SU-DHL-6 (cell line): ENCODE results near the gene PTS.

Experiments used
- H2AFZ ChIP-seq: fragments of 200-600 bp; sonication (generic); 2 replicates; pipeline ENCODE4 v1.6.1; 2014; ENCODE audit warnings: low read depth, mild to moderate bottlenecking, moderate library complexity, mixed read lengths, antibody characterized with exemption, low read length; ENCODE audit not compliant: severe bottlenecking
- H3F3A ChIP-seq: fragments of 200-600 bp; shearing (Covaris generic); 2 replicates; pipeline ENCODE4 v1.6.0; 2016; ENCODE audit warnings: antibody characterized with exemption, mild to moderate bottlenecking; ENCODE audit not compliant: insufficient read depth
- H3K27ac ChIP-seq: fragments of 200-600 bp; sonication (generic); 2 replicates; pipeline ENCODE4 v1.5.1; 2016; ENCODE audit warnings: low read depth, mild to moderate bottlenecking, low read length, moderate library complexity, mixed read lengths
- H3K27me3 ChIP-seq: fragments of 200-600 bp; sonication (generic), shearing (Covaris generic); 2 replicates; pipeline ENCODE4 v1.6.0; 2014; ENCODE audit warnings: mild to moderate bottlenecking, low read length
- H3K36me3 ChIP-seq: fragments of 200-600 bp; sonication (generic); 2 replicates; pipeline ENCODE4 v1.6.1; 2014; ENCODE audit warnings: mild to moderate bottlenecking, low read length, mixed read lengths
- H3K4me2 ChIP-seq: fragments of 300-600, 200-600 bp; shearing (Covaris generic), sonication (generic); 2 replicates; pipeline ENCODE4 v1.6.0; 2014; ENCODE audit warnings: low read length, low read depth, mild to moderate bottlenecking; ENCODE audit not compliant: poor library complexity, severe bottlenecking
- H3K4me3 ChIP-seq: fragments of 200-600 bp; sonication (generic); 2 replicates; pipeline ENCODE4 v1.5.1; 2014; ENCODE audit warnings: antibody characterized with exemption, low read length, mild to moderate bottlenecking, mixed read lengths; ENCODE audit not compliant: insufficient read depth, poor library complexity, severe bottlenecking
- H3K79me2 ChIP-seq: fragments of 200-600 bp; sonication (generic); 2 replicates; pipeline ENCODE4 v1.6.1; 2014; ENCODE audit warnings: mild to moderate bottlenecking, low read length, moderate library complexity; ENCODE audit not compliant: insufficient read depth
- H3K9ac ChIP-seq: fragments of 200-600 bp; sonication (generic); 2 replicates; pipeline ENCODE4 v1.7.0; 2014; ENCODE audit warnings: mild to moderate bottlenecking, low read length
- H3K9me2 ChIP-seq: fragments of 200-600 bp; sonication (generic); replicated peaks from 2 replicates; pipeline ENCODE4 v1.6.1; 2014; ENCODE audit warnings: low read length; ENCODE audit not compliant: insufficient read depth
- H3K9me3 ChIP-seq: fragments of 200-600 bp; sonication (generic); 2 replicates; pipeline ENCODE4 v1.6.1; 2014; ENCODE audit warnings: low read length, mixed read lengths; ENCODE audit not compliant: insufficient read depth
- H4K20me1 ChIP-seq: fragments of 200-600 bp; sonication (generic); 2 replicates; pipeline ENCODE4 v1.6.1; 2014; ENCODE audit warnings: low read depth, mild to moderate bottlenecking, antibody characterized with exemption, low read length, moderate library complexity, mixed read lengths
- CTCF ChIP-seq: fragments of 200-600 bp; sonication (generic); IDR thresholded peaks from one replicate; pipeline ENCODE4 v1.5.1; 2017; ENCODE audit warnings: antibody characterized with exemption, mild to moderate bottlenecking, low read length, moderate library complexity; ENCODE audit not compliant: insufficient read depth, poor library complexity, severe bottlenecking
- EZH2phosphoT487 ChIP-seq: fragments of 200-600 bp; sonication (generic), shearing (Covaris generic); conservative IDR thresholded peaks from 2 replicates; pipeline ENCODE4 v1.6.1; 2018; ENCODE audit warnings: mild to moderate bottlenecking, antibody characterized with exemption, low read length, moderate library complexity, mixed read lengths

PTS gene

DNA sequence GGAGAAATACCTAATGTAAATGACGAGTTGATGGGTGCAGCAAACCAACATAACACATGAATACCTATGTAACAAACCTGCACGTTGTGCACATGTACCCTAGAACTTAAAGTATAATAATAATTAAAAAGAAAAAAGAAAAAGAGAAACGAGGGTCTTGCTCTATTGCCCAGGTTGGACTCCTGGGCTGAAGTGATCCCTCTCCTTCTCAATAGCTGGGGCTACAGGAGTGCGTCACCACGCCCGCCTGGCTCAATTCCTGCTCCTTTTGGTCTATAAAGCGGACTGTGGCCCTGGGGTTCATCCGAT lies 521 bp upstream of the PTS start:
- peaks cover 6% of the 10 kb centered on the region; the same call in 1 of the 2 replicates for H3K36me3 ChIP-seq
- TF ChIP-seq EZH2phosphoT487 = no peak
- TF ChIP-seq CTCF = no peak
- H3F3A ChIP-seq = no peaks in the 10 kb centered on the region
- H3K9me3 ChIP-seq = no peaks in the 10 kb centered on the region
- no peaks in the 10 kb centered on the region for H3K27me3 ChIP-seq
- H3K79me2 ChIP-seq = peaks cover 25% of the 10 kb centered on the region
- H3K4me3 ChIP-seq = peak overlapping the region; percentile 94
- H3K27ac ChIP-seq = peak overlapping the region; percentile 78
- peak overlapping the region; percentile 89 for H3K9ac ChIP-seq
- no peaks in the 10 kb centered on the region for H3K9me2 ChIP-seq
- H2AFZ ChIP-seq = peak overlapping the region; percentile 85
- H4K20me1 ChIP-seq = no peaks in the 10 kb centered on the region
- peak overlapping the region; percentile 100 for H3K4me2 ChIP-seq

DNA sequence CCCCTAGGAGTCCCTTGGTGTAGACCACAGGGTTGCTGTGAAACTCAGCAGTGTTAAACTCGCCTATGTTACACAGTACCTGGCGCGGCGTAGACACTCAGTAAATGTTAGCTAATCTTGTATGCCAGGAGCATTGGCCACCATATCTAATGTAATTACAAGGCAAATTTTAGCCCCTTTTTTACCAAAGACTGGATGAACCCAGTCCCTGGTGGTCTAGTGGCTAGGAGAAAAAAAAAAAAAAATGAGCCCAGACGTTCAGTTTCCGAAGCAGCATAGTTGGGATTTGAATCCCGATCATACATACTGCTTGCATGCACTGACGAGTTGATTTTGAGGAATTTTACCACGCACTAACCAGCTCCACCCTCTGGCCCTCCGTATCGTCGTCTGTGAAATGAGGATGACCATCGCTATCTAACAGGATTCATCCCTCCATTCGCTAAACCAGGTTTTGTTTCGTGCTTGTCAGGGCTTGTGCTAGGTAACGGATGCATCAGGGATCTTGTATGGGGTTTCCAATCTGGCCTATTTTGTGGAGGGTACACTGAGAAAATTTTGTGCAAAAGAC lies 688 bp downstream of the PTS start:
- Histone ChIP-seq H3K4me2 (peak overlapping the region; percentile 100), H3K4me3 (peak overlapping the region; percentile 94), H2AFZ (peak overlapping the region; percentile 85), H3F3A (no peaks in the 10 kb centered on the region), H4K20me1 (no peaks in the 10 kb centered on the region), H3K27me3 (no peaks in the 10 kb centered on the region), H3K27ac (peak overlapping the region; percentile 78), H3K9ac (peak overlapping the region; percentile 89), H3K9me2 (no peaks in the 10 kb centered on the region), H3K79me2 (peaks cover 25% of the 10 kb centered on the region), H3K9me3 (no peaks in the 10 kb centered on the region), H3K36me3 (peaks cover 6% of the 10 kb centered on the region; the same call in 1 of the 2 replicates)
- TF ChIP-seq EZH2phosphoT487 (no peak), CTCF (no peak)

DNA sequence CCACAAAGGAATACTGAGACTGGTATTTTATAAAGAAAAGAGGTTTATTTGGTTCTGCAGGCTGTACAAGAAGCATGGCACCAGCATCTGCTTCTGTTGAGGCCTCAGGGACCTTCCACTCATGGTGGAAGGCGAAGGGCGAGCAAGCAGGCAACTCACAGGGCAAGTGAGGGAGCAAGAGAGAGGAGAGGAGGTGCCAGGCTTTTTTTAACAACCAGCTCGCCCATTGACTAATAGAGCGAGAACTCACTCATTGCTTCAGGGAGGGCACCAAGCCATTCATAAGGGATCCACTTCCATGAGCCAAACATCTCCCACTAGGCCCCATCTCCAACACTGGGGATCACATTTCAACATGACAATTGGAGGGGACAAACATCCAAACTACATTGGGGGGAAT lies 1.2 kb downstream of the PTS start:
- Histone ChIP-seq H3K9me3 (no peaks in the 10 kb centered on the region), H3K4me2 (peak overlapping the region; percentile 100), H3K36me3 (peaks cover 6% of the 10 kb centered on the region; the same call in 1 of the 2 replicates), H3K79me2 (peaks cover 25% of the 10 kb centered on the region), H4K20me1 (no peaks in the 10 kb centered on the region), H3K27ac (no peak overlapping the region), H3K4me3 (peak overlapping the region; percentile 94), H3K9me2 (no peaks in the 10 kb centered on the region), H3F3A (no peaks in the 10 kb centered on the region), H3K9ac (peak overlapping the region; percentile 89), H2AFZ (no peak overlapping the region), H3K27me3 (no peaks in the 10 kb centered on the region)
- TF ChIP-seq CTCF (no peak), EZH2phosphoT487 (no peak)
